ENCODE results near the gene INPP5A. TPM values are rescaled to one million over a fixed set of nuclear protein-coding genes. Genes with fewer than 3 reads are reported as not detected.

Gene INPP5A
- total RNA-seq, 1 donor from 2014 or later = 45.2 TPM

DNA sequence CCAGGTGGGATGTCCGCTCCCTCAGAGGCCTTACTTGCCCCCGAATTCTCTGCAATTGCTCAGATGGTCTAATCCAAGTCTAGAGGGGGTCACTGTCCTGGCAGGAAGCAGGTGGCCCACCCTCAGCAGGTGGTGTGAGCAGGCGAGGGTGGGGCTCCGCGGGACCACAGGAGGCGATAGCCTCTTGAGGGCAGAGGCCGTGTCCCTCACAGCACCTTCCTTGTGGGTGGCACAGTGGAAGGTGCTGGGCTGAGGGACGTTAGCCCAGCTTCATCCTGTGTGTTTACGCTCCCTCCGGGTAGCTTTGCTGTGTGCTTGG lies 38.3 kb upstream of the INPP5A start:
- TF ChIP-seq, protein P1, sequence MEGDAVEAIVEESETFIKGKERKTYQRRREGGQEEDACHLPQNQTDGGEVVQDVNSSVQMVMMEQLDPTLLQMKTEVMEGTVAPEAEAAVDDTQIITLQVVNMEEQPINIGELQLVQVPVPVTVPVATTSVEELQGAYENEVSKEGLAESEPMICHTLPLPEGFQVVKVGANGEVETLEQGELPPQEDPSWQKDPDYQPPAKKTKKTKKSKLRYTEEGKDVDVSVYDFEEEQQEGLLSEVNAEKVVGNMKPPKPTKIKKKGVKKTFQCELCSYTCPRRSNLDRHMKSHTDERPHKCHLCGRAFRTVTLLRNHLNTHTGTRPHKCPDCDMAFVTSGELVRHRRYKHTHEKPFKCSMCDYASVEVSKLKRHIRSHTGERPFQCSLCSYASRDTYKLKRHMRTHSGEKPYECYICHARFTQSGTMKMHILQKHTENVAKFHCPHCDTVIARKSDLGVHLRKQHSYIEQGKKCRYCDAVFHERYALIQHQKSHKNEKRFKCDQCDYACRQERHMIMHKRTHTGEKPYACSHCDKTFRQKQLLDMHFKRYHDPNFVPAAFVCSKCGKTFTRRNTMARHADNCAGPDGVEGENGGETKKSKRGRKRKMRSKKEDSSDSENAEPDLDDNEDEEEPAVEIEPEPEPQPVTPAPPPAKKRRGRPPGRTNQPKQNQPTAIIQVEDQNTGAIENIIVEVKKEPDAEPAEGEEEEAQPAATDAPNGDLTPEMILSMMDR (IDR thresholded peaks at IDR 0.05; ENCODE audit: unreplicated experiment) = no peak
- no peak for DNase-seq (ENCODE audit: low spot score)
- Mint-ChIP-seq H3K4me3 (ENCODE audit: unreplicated experiment) (no peak overlapping the region), H3K36me3 (ENCODE audit: low read depth, unreplicated experiment) (peaks cover 4% of the 10 kb centered on the region), H3K27ac (ENCODE audit: unreplicated experiment) (no peak overlapping the region), H3K27me3 (ENCODE audit: unreplicated experiment) (peaks cover 4% of the 10 kb centered on the region), H3K4me1 (ENCODE audit: unreplicated experiment) (no peaks in the 10 kb centered on the region), H3K9me3 (ENCODE audit: unreplicated experiment) (no peaks in the 10 kb centered on the region)

DNA sequence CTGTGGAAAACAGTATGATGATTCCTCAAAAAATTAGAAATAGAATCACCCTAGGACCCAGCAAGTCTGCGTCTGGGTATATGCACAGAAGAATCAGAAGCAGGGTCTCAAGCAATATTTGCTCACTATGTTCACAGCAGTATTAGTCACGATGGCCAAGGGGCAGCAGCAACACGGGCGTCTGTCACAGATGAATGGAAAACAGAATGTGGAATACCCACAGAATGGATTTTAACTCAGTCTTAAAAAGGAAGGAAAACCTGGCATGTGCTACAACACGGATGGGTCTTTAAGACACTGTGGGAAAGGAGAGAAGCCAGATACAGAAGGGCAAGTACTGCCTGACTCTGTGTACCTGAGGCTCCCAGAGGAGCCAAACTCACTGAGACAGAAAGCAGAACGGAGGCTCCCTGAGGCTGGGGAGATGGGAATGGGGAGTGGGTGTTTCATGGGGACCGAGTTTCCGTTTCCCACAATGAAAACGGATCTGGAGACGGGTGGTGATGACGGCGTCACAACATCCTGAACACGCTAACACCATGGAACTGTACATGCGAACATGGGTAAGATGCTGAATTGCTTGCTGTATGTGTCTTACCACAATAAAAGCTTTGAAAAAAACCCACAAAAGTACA lies 36.7 kb upstream of the INPP5A start:
- Mint-ChIP-seq H3K27me3 (ENCODE audit: unreplicated experiment) (peaks cover 4% of the 10 kb centered on the region), H3K36me3 (ENCODE audit: low read depth, unreplicated experiment) (peaks cover 4% of the 10 kb centered on the region), H3K27ac (ENCODE audit: unreplicated experiment) (no peak overlapping the region), H3K9me3 (ENCODE audit: unreplicated experiment) (no peaks in the 10 kb centered on the region), H3K4me3 (ENCODE audit: unreplicated experiment) (no peak overlapping the region), H3K4me1 (ENCODE audit: unreplicated experiment) (no peaks in the 10 kb centered on the region)
- TF ChIP-seq, protein P1 (IDR thresholded peaks at IDR 0.05; ENCODE audit: unreplicated experiment) = no peak
- no peak for DNase-seq (ENCODE audit: low spot score)

DNA sequence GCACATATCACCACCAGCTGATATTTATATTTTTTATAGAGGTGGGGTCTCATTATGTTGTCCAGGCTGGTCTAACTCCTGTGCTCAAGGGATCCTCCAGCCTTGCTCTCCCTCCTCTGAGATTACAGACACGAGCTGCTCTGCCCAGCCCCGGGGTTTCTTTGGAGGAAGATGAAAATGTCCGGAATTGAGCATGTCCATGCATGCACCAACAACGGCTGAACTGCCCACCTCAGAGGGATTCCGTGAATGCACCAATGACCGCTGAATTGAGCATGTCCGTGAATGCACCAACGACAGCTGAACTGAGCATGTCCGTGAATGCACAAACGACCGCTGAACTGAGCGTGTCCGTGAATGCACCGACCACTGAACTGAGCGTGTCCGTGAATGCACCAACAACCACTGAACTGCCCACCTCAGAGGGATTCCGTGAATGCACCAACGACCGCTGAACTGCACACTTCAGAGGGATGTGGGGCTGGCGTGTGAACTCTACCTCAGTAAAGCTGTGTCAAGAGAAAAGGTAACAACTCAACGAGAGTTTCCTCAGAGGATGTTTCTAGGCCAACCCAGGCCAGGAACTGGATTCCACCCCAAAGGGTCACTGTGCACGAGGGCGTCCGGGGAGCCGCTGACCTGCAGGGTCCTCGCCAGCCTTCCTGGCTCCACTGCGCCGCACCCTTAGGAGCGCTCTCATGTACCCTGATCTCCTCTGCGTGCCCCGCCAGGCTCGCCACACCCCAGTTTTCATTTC lies 34.9 kb upstream of the INPP5A start:
- Mint-ChIP-seq H3K4me3 (ENCODE audit: unreplicated experiment) (no peak overlapping the region), H3K4me1 (ENCODE audit: unreplicated experiment) (no peaks in the 10 kb centered on the region), H3K9me3 (ENCODE audit: unreplicated experiment) (no peaks in the 10 kb centered on the region), H3K27me3 (ENCODE audit: unreplicated experiment) (peaks cover 4% of the 10 kb centered on the region), H3K27ac (ENCODE audit: unreplicated experiment) (no peak overlapping the region), H3K36me3 (ENCODE audit: low read depth, unreplicated experiment) (peaks cover 4% of the 10 kb centered on the region)
- no peak for DNase-seq (ENCODE audit: low spot score)
- TF ChIP-seq, protein P1 (IDR thresholded peaks at IDR 0.05; ENCODE audit: unreplicated experiment) = no peak

GRCh38 chr10:132503581-132504421 lies 33.8 kb upstream of the INPP5A start:
- H3K4me1 Mint-ChIP-seq (ENCODE audit: unreplicated experiment) = no peaks in the 10 kb centered on the region
- no peak for DNase-seq (ENCODE audit: low spot score)
- H3K36me3 Mint-ChIP-seq (ENCODE audit: low read depth, unreplicated experiment) = no peaks in the 10 kb centered on the region
- H3K27me3 Mint-ChIP-seq (ENCODE audit: unreplicated experiment) = no peaks in the 10 kb centered on the region
- H3K4me3 Mint-ChIP-seq (ENCODE audit: unreplicated experiment) = no peak overlapping the region
- H3K9me3 Mint-ChIP-seq (ENCODE audit: unreplicated experiment) = no peaks in the 10 kb centered on the region
- no peak overlapping the region for H3K27ac Mint-ChIP-seq (ENCODE audit: unreplicated experiment)
- TF ChIP-seq, protein P1 (IDR thresholded peaks at IDR 0.05; ENCODE audit: unreplicated experiment) = no peak

All from endothelial cell (in vitro differentiated cells).